Trophoblast cell (in vitro differentiated cells and primary cell): ENCODE results near the gene ARHGAP6.

Experiments used
- DNase-seq, 2 donors: peaks; one replicate each; pipeline ENCODE4 v3.0.0-alpha.2; 2016
- H2AFZ ChIP-seq: 2 replicates; pipeline ENCODE4 v1.6.1; 2013; ENCODE audit warnings: low read length, moderate library complexity, mild to moderate bottlenecking; ENCODE audit not compliant: insufficient read depth, poor library complexity
- H2AK5ac ChIP-seq: 2 replicates; pipeline ENCODE4 v1.6.1; 2013; ENCODE audit warnings: mild to moderate bottlenecking, low read length
- H2BK120ac ChIP-seq: 2 replicates; pipeline ENCODE4 v1.6.1; 2013; ENCODE audit warnings: low read length, mild to moderate bottlenecking, moderate library complexity; ENCODE audit not compliant: insufficient read depth, poor library complexity
- H2BK12ac ChIP-seq: 2 replicates; pipeline ENCODE4 v1.6.1; 2013; ENCODE audit warnings: mild to moderate bottlenecking, low read length, moderate library complexity
- H2BK5ac ChIP-seq: 2 replicates; pipeline ENCODE4 v1.6.1; 2013; ENCODE audit warnings: low read length, low read depth, moderate library complexity, mild to moderate bottlenecking; ENCODE audit not compliant: poor library complexity
- H3K14ac ChIP-seq: 2 replicates; pipeline ENCODE4 v1.6.1; 2013; ENCODE audit warnings: mild to moderate bottlenecking, low read length
- H3K18ac ChIP-seq: 2 replicates; pipeline ENCODE4 v1.6.1; 2013; ENCODE audit warnings: mild to moderate bottlenecking, low read length
- H3K23ac ChIP-seq: 2 replicates; pipeline ENCODE4 v1.6.1; 2013; ENCODE audit warnings: low read length
- H3K27ac ChIP-seq: 2 replicates; pipeline ENCODE4 v1.5.1; 2013; ENCODE audit warnings: low read depth, mild to moderate bottlenecking, inconsistent platforms, low read length, moderate library complexity
- H3K27me3 ChIP-seq: 2 replicates; pipeline ENCODE4 v1.6.1; 2013; ENCODE audit warnings: inconsistent platforms, mild to moderate bottlenecking, low read length, moderate library complexity; ENCODE audit not compliant: insufficient read depth
- H3K36me3 ChIP-seq, 2 experiments: 1 replicate in 1 of 2; 2 replicates in 1 of 2; pipeline ENCODE4 v1.6.1; 2013; ENCODE audit warnings: low read length in 2 of 2, mild to moderate bottlenecking in 2 of 2, moderate library complexity in 1 of 2; ENCODE audit not compliant: insufficient read depth in 2 of 2, control insufficient read depth in 1 of 2
- H3K4ac ChIP-seq: 2 replicates; pipeline ENCODE4 v1.6.1; 2013; ENCODE audit warnings: low read depth, mild to moderate bottlenecking, low read length, moderate library complexity
- H3K4me1 ChIP-seq, 2 experiments: 1 replicate in 1 of 2; 2 replicates in 1 of 2; pipeline ENCODE4 v1.6.1; 2013; ENCODE audit warnings: low read length in 2 of 2, mild to moderate bottlenecking in 2 of 2, moderate library complexity in 1 of 2; ENCODE audit not compliant: insufficient read depth in 2 of 2, control insufficient read depth in 1 of 2
- H3K4me2 ChIP-seq: 2 replicates; pipeline ENCODE4 v1.6.1; 2013; ENCODE audit warnings: inconsistent platforms, mild to moderate bottlenecking, low read length, moderate library complexity
- H3K4me3 ChIP-seq: 2 replicates; pipeline ENCODE4 v1.5.1; 2013; ENCODE audit warnings: mild to moderate bottlenecking, low read depth, low read length, inconsistent platforms
- H3K79me1 ChIP-seq: one replicate; pipeline ENCODE4 v1.6.1; 2013; ENCODE audit warnings: low read length
- H3K79me2 ChIP-seq: 2 replicates; pipeline ENCODE4 v1.6.1; 2013; ENCODE audit warnings: low read length, mild to moderate bottlenecking; ENCODE audit not compliant: control insufficient read depth, insufficient read depth, poor library complexity
- H3K9ac ChIP-seq: 2 replicates; pipeline ENCODE4 v1.6.1; 2013; ENCODE audit warnings: mild to moderate bottlenecking, low read length
- H3K9me3 ChIP-seq: 2 replicates; pipeline ENCODE4 v1.6.1; 2013; ENCODE audit warnings: low read depth, mild to moderate bottlenecking, control low read depth, inconsistent platforms, low read length; ENCODE audit not compliant: insufficient read depth
- H4K12ac ChIP-seq: 2 replicates; pipeline ENCODE4 v1.6.1; 2013; ENCODE audit warnings: low read depth, mild to moderate bottlenecking, low read length, moderate library complexity
- H4K8ac ChIP-seq: 2 replicates; pipeline ENCODE4 v1.6.1; 2013; ENCODE audit warnings: low read depth, mild to moderate bottlenecking, low read length, moderate library complexity
- H4K91ac ChIP-seq: one replicate; pipeline ENCODE4 v1.6.1; 2013; ENCODE audit warnings: low read depth, mild to moderate bottlenecking, low read length, moderate library complexity
- WGBS: extraction: QIAGEN DNeasy Blood & Tissue Kit; methylation state at CpG from one replicate; pipeline ENCODE4 v1.1.7; 2013; ENCODE audit warnings: missing lambda C conversion rate; ENCODE audit not compliant: insufficient read length, insufficient coverage; ENCODE audit errors: extremely low coverage; 5-methylcytosine and 5-hydroxymethylcytosine counted together

The ARHGAP6 gene

DNA sequence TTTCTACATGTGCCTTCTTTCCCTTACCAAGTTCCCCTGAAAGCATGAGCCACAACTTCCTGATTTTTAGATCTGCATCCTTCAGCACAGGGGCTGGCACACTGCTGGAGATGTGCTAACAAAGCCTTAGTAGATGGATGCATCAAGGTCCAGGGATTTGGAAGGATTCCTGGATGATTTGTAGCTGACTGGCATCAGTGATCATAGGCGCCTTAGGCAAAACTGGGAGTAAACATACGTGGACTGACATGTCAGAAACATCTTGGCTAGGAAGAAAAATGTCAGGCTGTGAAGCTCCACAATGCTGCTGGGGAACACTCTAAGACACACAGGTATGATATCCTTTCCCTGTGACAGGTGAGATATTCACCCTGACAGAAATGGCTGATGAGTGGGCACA is 216.1 kb downstream of the ARHGAP6 start:
- no peaks in the 10 kb centered on the region for H3K9me3 ChIP-seq
- no peak overlapping the region for H4K91ac ChIP-seq
- no peak overlapping the region for H3K9ac ChIP-seq
- no peak overlapping the region for H3K4me3 ChIP-seq
- H3K18ac ChIP-seq = no peak overlapping the region
- no peaks in the 10 kb centered on the region for H3K4me1 ChIP-seq
- no peak overlapping the region for H4K12ac ChIP-seq
- no peak overlapping the region for H2BK5ac ChIP-seq
- no peaks in the 10 kb centered on the region for H3K79me2 ChIP-seq
- no peak overlapping the region for H2BK12ac ChIP-seq
- no peak overlapping the region for H3K27ac ChIP-seq
- no peak overlapping the region for H2BK120ac ChIP-seq
- no peak overlapping the region for H3K23ac ChIP-seq
- H4K8ac ChIP-seq = no peak overlapping the region
- DNase-seq = no peak
- H3K14ac ChIP-seq = no peak overlapping the region
- H3K27me3 ChIP-seq = no peaks in the 10 kb centered on the region
- no peaks in the 10 kb centered on the region for H3K79me1 ChIP-seq
- H2AFZ ChIP-seq = no peak overlapping the region
- no peak overlapping the region for H3K4me2 ChIP-seq
- no peak overlapping the region for H3K4ac ChIP-seq
- no peaks in the 10 kb centered on the region for H3K36me3 ChIP-seq
- H2AK5ac ChIP-seq = no peak overlapping the region
- WGBS = no CpG with 5 or more reads among the region's 2 CpGs

GRCh38 chrX:11447418-11447817 is 218.3 kb downstream of the ARHGAP6 start:
- no peak overlapping the region for H2AFZ ChIP-seq

DNA sequence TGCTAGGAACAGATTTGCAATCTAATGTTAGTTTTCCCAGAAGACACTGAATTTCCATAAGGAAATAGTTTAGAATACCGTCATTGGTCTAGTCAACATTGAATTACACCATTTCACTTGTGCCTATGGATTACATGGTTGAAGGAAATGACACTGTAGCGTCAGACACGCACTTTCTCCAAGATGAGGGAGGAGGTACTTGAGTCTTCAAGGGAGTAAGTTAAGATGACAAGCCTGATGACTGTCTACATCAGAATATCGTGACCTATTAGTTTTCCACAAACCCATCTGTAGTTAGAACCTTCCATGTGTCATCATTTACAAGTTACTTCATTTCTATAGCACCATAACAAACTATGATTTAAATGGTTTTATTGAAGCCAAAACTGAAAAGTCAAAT is 218.8 kb downstream of the ARHGAP6 start:
- Histone ChIP-seq H3K14ac (no peak overlapping the region), H3K4me3 (no peak overlapping the region), H2BK120ac (no peak overlapping the region), H2AK5ac (no peak overlapping the region), H3K4ac (no peak overlapping the region), H3K23ac (no peak overlapping the region), H3K9ac (no peak overlapping the region), H3K18ac (no peak overlapping the region), H3K4me1 (no peaks in the 10 kb centered on the region), H3K9me3 (no peaks in the 10 kb centered on the region), H3K36me3 (no peaks in the 10 kb centered on the region), H2BK5ac (no peak overlapping the region), H4K91ac (no peak overlapping the region), H3K4me2 (no peak overlapping the region), H2BK12ac (no peak overlapping the region), H4K12ac (no peak overlapping the region), H4K8ac (no peak overlapping the region), H3K79me1 (no peaks in the 10 kb centered on the region), H3K27ac (no peak overlapping the region), H3K27me3 (no peaks in the 10 kb centered on the region), H2AFZ (no peak overlapping the region), H3K79me2 (no peaks in the 10 kb centered on the region)
- WGBS = no CpG with 5 or more reads among the region's 4 CpGs
- DNase-seq = no peak

More at GRCh38 chrX:11447418-11447817, 218.3 kb downstream of the ARHGAP6 start:
- Histone ChIP-seq H2BK5ac (no peak overlapping the region), H3K9me3 (no peaks in the 10 kb centered on the region), H3K4me2 (no peak overlapping the region), H2BK120ac (no peak overlapping the region), H3K14ac (no peak overlapping the region), H3K4me1 (no peaks in the 10 kb centered on the region), H3K27ac (no peak overlapping the region), H3K9ac (no peak overlapping the region), H3K27me3 (no peaks in the 10 kb centered on the region), H2BK12ac (no peak overlapping the region), H3K79me1 (no peaks in the 10 kb centered on the region), H3K4me3 (no peak overlapping the region), H2AK5ac (no peak overlapping the region), H3K36me3 (no peaks in the 10 kb centered on the region), H3K18ac (no peak overlapping the region), H4K12ac (no peak overlapping the region), H4K91ac (no peak overlapping the region), H4K8ac (no peak overlapping the region), H3K23ac (no peak overlapping the region), H3K79me2 (no peaks in the 10 kb centered on the region), H3K4ac (no peak overlapping the region)
- DNase-seq = no peak
- WGBS = no CpG with 5 or more reads among the region's 1 CpG

- no peak overlapping the region for H3K14ac ChIP-seq
- H2AK5ac ChIP-seq = no peak overlapping the region
- no peak overlapping the region for H3K4me3 ChIP-seq
- no peak overlapping the region for H3K4ac ChIP-seq
- H4K8ac ChIP-seq = no peak overlapping the region
- no peak overlapping the region for H2BK5ac ChIP-seq
- H3K4me1 ChIP-seq = no peaks in the 10 kb centered on the region
- no peak overlapping the region for H2BK120ac ChIP-seq
- H3K18ac ChIP-seq = no peak overlapping the region
- no peaks in the 10 kb centered on the region for H3K79me2 ChIP-seq
- no peaks in the 10 kb centered on the region for H3K79me1 ChIP-seq
- no peaks in the 10 kb centered on the region for H3K9me3 ChIP-seq
- H3K27ac ChIP-seq = no peak overlapping the region
- H3K27me3 ChIP-seq = no peaks in the 10 kb centered on the region
- H3K23ac ChIP-seq = no peak overlapping the region
- DNase-seq = no peak
- WGBS = no CpG with 5 or more reads among the region's 2 CpGs
- no peak overlapping the region for H4K91ac ChIP-seq
- H3K36me3 ChIP-seq = no peaks in the 10 kb centered on the region
- no peak overlapping the region for H2BK12ac ChIP-seq
- no peak overlapping the region for H3K9ac ChIP-seq
- no peak overlapping the region for H3K4me2 ChIP-seq
- H2AFZ ChIP-seq = no peak overlapping the region
- no peak overlapping the region for H4K12ac ChIP-seq
These were observed 219.4 kb downstream of the ARHGAP6 start for GRCh38 chrX:11446336-11446735.
